IPS-18a (cell line): ENCODE data around the gene PUSL1.
A peak's percentile ranks its signal among the peaks of the same experiment; 100 is the strongest.

Experiments
- H3K27ac ChIP-seq: one replicate; pipeline ENCODE4 v1.5.1; 2013; ENCODE audit warnings: low read length
- H3K27me3 ChIP-seq: one replicate; pipeline ENCODE4 v1.6.1; 2013; ENCODE audit warnings: mild to moderate bottlenecking, low read length; ENCODE audit not compliant: control insufficient read depth, insufficient read depth
- H3K36me3 ChIP-seq: one replicate; pipeline ENCODE4 v1.6.1; 2013; ENCODE audit warnings: low read depth, low read length; ENCODE audit not compliant: control insufficient read depth
- H3K4me1 ChIP-seq: one replicate; pipeline ENCODE4 v1.6.1; 2013; ENCODE audit warnings: low read depth, low read length; ENCODE audit not compliant: control insufficient read depth
- H3K4me3 ChIP-seq: one replicate; pipeline ENCODE4 v1.5.1; 2013; ENCODE audit warnings: low read length
- H3K9ac ChIP-seq: one replicate; pipeline ENCODE4 v1.6.1; 2013; ENCODE audit warnings: mild to moderate bottlenecking, low read length, moderate library complexity
- H3K9me3 ChIP-seq: one replicate; pipeline ENCODE4 v1.6.1; 2013; ENCODE audit warnings: low read depth, low read length; ENCODE audit not compliant: control insufficient read depth

The PUSL1 gene

GRCh38 chr1:1349256-1350012 is 41.0 kb downstream of the PUSL1 start, which contains the start of gene DVL1:
DVL1 (minus strand) TSS chr1:1349418; CDS start chr1:1349065, 353 bp downstream.
- H3K4me1 ChIP-seq, result peaks cover 22% of the 10 kb centered on the region
- no peak within 1 kb of the TSS for H3K27ac ChIP-seq
- peaks cover 23% of the 10 kb centered on the region for H3K27me3 ChIP-seq
- H3K9ac ChIP-seq, result peak within 1 kb of the TSS; percentile 39
- H3K9me3 ChIP-seq, result no peaks in the 10 kb centered on the region
- peak within 1 kb of the TSS; percentile 70 for H3K4me3 ChIP-seq
- H3K36me3 ChIP-seq, result no peaks in the 10 kb centered on the region

GRCh38 chr1:1351511-1352427 is 43.4 kb downstream of the PUSL1 start:
- Histone ChIP-seq H3K4me3 (peak overlapping the region; percentile 30), H3K4me1 (peaks cover 22% of the 10 kb centered on the region), H3K27ac (no peak overlapping the region), H3K27me3 (peaks cover 35% of the 10 kb centered on the region), H3K9me3 (no peaks in the 10 kb centered on the region), H3K36me3 (no peaks in the 10 kb centered on the region), H3K9ac (no peak overlapping the region)

- Histone ChIP-seq H3K27ac (no peak overlapping the region), H3K9ac (no peak overlapping the region), H3K4me1 (peaks cover 15% of the 10 kb centered on the region), H3K36me3 (no peaks in the 10 kb centered on the region), H3K4me3 (no peak overlapping the region), H3K9me3 (no peaks in the 10 kb centered on the region), H3K27me3 (peaks cover 35% of the 10 kb centered on the region)
Observed at GRCh38 chr1:1352786-1353388, 44.5 kb downstream of the PUSL1 start.

- no peak overlapping the region for H3K9ac ChIP-seq
- no peak overlapping the region for H3K27ac ChIP-seq
- peak overlapping the region; percentile 55 for H3K4me3 ChIP-seq
Observed at GRCh38 chr1:1353389-1354151, 45.2 kb downstream of the PUSL1 start.

GRCh38 chr1:1354271-1355247 is 46.2 kb downstream of the PUSL1 start:
- peaks cover 21% of the 10 kb centered on the region for H3K4me1 ChIP-seq
- H3K27me3 ChIP-seq, result peaks cover 35% of the 10 kb centered on the region
- H3K9ac ChIP-seq, result no peak overlapping the region
- H3K9me3 ChIP-seq, result no peaks in the 10 kb centered on the region
- H3K36me3 ChIP-seq, result no peaks in the 10 kb centered on the region
- H3K27ac ChIP-seq, result no peak overlapping the region
- peak overlapping the region; percentile 55 for H3K4me3 ChIP-seq

More at GRCh38 chr1:1353389-1354151, 45.2 kb downstream of the PUSL1 start:
- no peaks in the 10 kb centered on the region for H3K9me3 ChIP-seq
- H3K4me1 ChIP-seq, result peaks cover 14% of the 10 kb centered on the region
- H3K27me3 ChIP-seq, result peaks cover 35% of the 10 kb centered on the region
- H3K36me3 ChIP-seq, result no peaks in the 10 kb centered on the region

GRCh38 chr1:1355416-1355815 is 47.0 kb downstream of the PUSL1 start:
- peaks cover 35% of the 10 kb centered on the region for H3K27me3 ChIP-seq
- no peaks in the 10 kb centered on the region for H3K36me3 ChIP-seq
- H3K9ac ChIP-seq, result no peak overlapping the region
- peaks cover 21% of the 10 kb centered on the region for H3K4me1 ChIP-seq
- no peak overlapping the region for H3K27ac ChIP-seq
- no peaks in the 10 kb centered on the region for H3K9me3 ChIP-seq
- no peak overlapping the region for H3K4me3 ChIP-seq

GRCh38 chr1:1356166-1356795 is 47.9 kb downstream of the PUSL1 start:
- H3K4me3 ChIP-seq, result no peak overlapping the region
- no peak overlapping the region for H3K9ac ChIP-seq
- H3K27ac ChIP-seq, result no peak overlapping the region
- H3K27me3 ChIP-seq, result peaks cover 35% of the 10 kb centered on the region
- no peaks in the 10 kb centered on the region for H3K9me3 ChIP-seq
- peaks cover 21% of the 10 kb centered on the region for H3K4me1 ChIP-seq
- no peaks in the 10 kb centered on the region for H3K36me3 ChIP-seq

GRCh38 chr1:1356796-1357401 is 48.5 kb downstream of the PUSL1 start:
- Histone ChIP-seq H3K9me3 (no peaks in the 10 kb centered on the region), H3K27me3 (peaks cover 35% of the 10 kb centered on the region), H3K9ac (no peak overlapping the region), H3K36me3 (no peaks in the 10 kb centered on the region), H3K27ac (no peak overlapping the region), H3K4me1 (peaks cover 21% of the 10 kb centered on the region), H3K4me3 (no peak overlapping the region)

GRCh38 chr1:1357871-1358432 is 49.6 kb downstream of the PUSL1 start:
- no peaks in the 10 kb centered on the region for H3K36me3 ChIP-seq
- H3K4me3 ChIP-seq, result peak overlapping the region; percentile 17
- peaks cover 22% of the 10 kb centered on the region for H3K4me1 ChIP-seq
- no peak overlapping the region for H3K27ac ChIP-seq
- peaks cover 27% of the 10 kb centered on the region for H3K27me3 ChIP-seq
- peak overlapping the region; percentile 7 for H3K9ac ChIP-seq
- H3K9me3 ChIP-seq, result no peaks in the 10 kb centered on the region
